ENCODE data around the gene WDR93.

Gene WDR93

GRCh38 chr15:89657686-89658200 is 32.9 kb upstream of the WDR93 start:
- H3K27ac ChIP-seq (ENCODE audit: extremely low read depth, low read depth, low read length): no peak overlapping the region
- peaks cover 0 to 8% of the 10 kb centered on the region in 2 experiments; a peak in 2 of 3 replicates for H3K36me3 ChIP-seq (ENCODE audit: control insufficient read depth in 2 of 2, insufficient read depth in 1 of 2, low read length in 2 of 2)
- H3K4me3 ChIP-seq (ENCODE audit: low read depth, low read length): no peak overlapping the region
- TF ChIP-seq SP7 (tag by site-specific recombination; IDR thresholded peaks at IDR 0.05): no peak
- TF ChIP-seq ZNF585B (tag by site-specific recombination; IDR thresholded peaks at IDR 0.05): no peak
- no peak for TF ChIP-seq ZNF521 (tag by site-specific recombination; IDR thresholded peaks at IDR 0.05)
- no peak for TF ChIP-seq ZNF76 (tag by site-specific recombination; IDR thresholded peaks at IDR 0.05; ENCODE audit: borderline replicate concordance, low read depth)
- TF ChIP-seq ZBTB10 (tag by site-specific recombination; IDR thresholded peaks at IDR 0.05): no peak
- peak; percentile 96 for TF ChIP-seq ZBTB17 (tag by site-specific recombination; IDR thresholded peaks at IDR 0.05)
- CTCF ChIA-PET: interaction anchor here (0.6 to 3.9 kb wide), 6 partner anchors 8 to 630 kb away, joined by 3 to 15 read pairs (median 4); no protein-coding TSS in a partner anchor
- POLR2A ChIA-PET: interaction anchor here (0.6 to 1.1 kb wide), 2 partner anchors 83 to 411 kb away, joined by 3 read pairs; partner anchors contain the start of gene TICRR
- H3K4me1 ChIP-seq (ENCODE audit: control insufficient read depth, insufficient read depth, low read length): peaks cover 8% of the 10 kb centered on the region; the same call in 1 of the 2 replicates
- H3K9me3 ChIP-seq (ENCODE audit: control insufficient read depth, insufficient read depth, low read depth, low read length): no peaks in the 10 kb centered on the region

GRCh38 chr15:89659295-89659694 is 31.3 kb upstream of the WDR93 start:
- CTCF ChIA-PET: interaction anchor here (0.6 to 7.8 kb wide), 3 partner anchors 12 to 215 kb away, joined by 3 to 36 read pairs (median 15); no protein-coding TSS in a partner anchor
- POLR2A ChIA-PET: no interaction called here
- no peaks in the 10 kb centered on the region for H3K9me3 ChIP-seq (ENCODE audit: control insufficient read depth, insufficient read depth, low read depth, low read length)
- peak; percentile 88 for TF ChIP-seq ZNF366 (tag by site-specific recombination; conservative IDR thresholded peaks at IDR 0.05)
- TF ChIP-seq ZNF2 (tag by site-specific recombination; IDR thresholded peaks at IDR 0.05): no peak
- no peak for TF ChIP-seq ZBTB49 (tag by site-specific recombination; IDR thresholded peaks at IDR 0.05; ENCODE audit: low read depth)
- TF ChIP-seq ZBTB21 (tag by site-specific recombination; IDR thresholded peaks at IDR 0.05): no peak
- no peak overlapping the region for H3K27ac ChIP-seq (ENCODE audit: extremely low read depth, low read depth, low read length)
- H3K36me3 ChIP-seq (ENCODE audit: control insufficient read depth in 2 of 2, insufficient read depth in 1 of 2, low read length in 2 of 2): no peaks in the 10 kb centered on the region
- peaks cover 6% of the 10 kb centered on the region; the same call in 1 of the 2 replicates for H3K4me1 ChIP-seq (ENCODE audit: control insufficient read depth, insufficient read depth, low read length)
- H3K4me3 ChIP-seq (ENCODE audit: low read depth, low read length): no peak overlapping the region

- POLR2A ChIA-PET: interaction anchor here (0.5 to 0.6 kb wide), 2 partner anchors 239 to 674 kb away, joined by 8 to 10 read pairs; no protein-coding TSS in a partner anchor
- CTCF ChIA-PET: interaction anchor here (0.8 to 7.8 kb wide), 3 partner anchors 10 to 14 kb away, joined by 3 to 36 read pairs (median 31); no protein-coding TSS in a partner anchor
These were observed 30.1 kb upstream of the WDR93 start for GRCh38 chr15:89660556-89660955.

More at GRCh38 chr15:89660556-89660955, 30.1 kb upstream of the WDR93 start:
- Histone ChIP-seq H3K36me3 (ENCODE audit: control insufficient read depth in 2 of 2, insufficient read depth in 1 of 2, low read length in 2 of 2) (no peaks in the 10 kb centered on the region), H3K4me3 (ENCODE audit: low read depth, low read length) (no peak overlapping the region), H3K9me3 (ENCODE audit: control insufficient read depth, insufficient read depth, low read depth, low read length) (no peaks in the 10 kb centered on the region), H3K4me1 (ENCODE audit: control insufficient read depth, insufficient read depth, low read length) (peaks cover 3% of the 10 kb centered on the region; the same call in 1 of the 2 replicates), H3K27ac (ENCODE audit: extremely low read depth, low read depth, low read length) (no peak overlapping the region)
- TF ChIP-seq ZBTB49 (tag by site-specific recombination; IDR thresholded peaks at IDR 0.05; ENCODE audit: low read depth): no peak
- TF ChIP-seq ZNF639 (tag by site-specific recombination; IDR thresholded peaks at IDR 0.05): no peak
- no peak for TF ChIP-seq RBAK (tag by site-specific recombination; IDR thresholded peaks at IDR 0.05)
- TF ChIP-seq ZNF521 (tag by site-specific recombination; IDR thresholded peaks at IDR 0.05): no peak
- no peak for TF ChIP-seq SP2 (tag by site-specific recombination; IDR thresholded peaks at IDR 0.05)
- TF ChIP-seq SP7 (tag by site-specific recombination; IDR thresholded peaks at IDR 0.05): no peak
- no peak for TF ChIP-seq ZNF777 (tag by site-specific recombination; IDR thresholded peaks at IDR 0.05; ENCODE audit: borderline replicate concordance)
- no peak for TF ChIP-seq ZNF398 (tag by site-specific recombination; IDR thresholded peaks at IDR 0.05)
